ENCODE results near the gene KIF2A.

DNA sequence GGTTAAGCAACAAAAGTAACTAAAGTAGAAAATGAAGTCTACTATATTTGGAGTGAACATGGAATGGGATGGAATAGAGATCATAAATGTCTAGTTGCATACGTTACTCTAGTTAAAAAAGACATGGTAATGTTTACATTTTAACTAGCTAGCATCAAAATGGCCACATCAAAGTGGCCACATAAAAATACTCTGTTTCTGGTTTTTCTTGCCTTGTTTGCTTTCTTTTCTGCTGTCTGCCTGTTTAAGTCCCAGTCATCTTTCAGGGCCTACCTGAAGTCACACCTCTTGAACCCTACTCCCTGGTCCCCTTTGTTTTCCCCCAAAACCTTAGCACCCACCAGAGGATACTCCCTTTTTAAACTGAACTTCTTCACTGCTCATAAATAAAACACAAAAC, 6.4 kb upstream of the KIF2A start:
- TF ChIP-seq, protein P1, sequence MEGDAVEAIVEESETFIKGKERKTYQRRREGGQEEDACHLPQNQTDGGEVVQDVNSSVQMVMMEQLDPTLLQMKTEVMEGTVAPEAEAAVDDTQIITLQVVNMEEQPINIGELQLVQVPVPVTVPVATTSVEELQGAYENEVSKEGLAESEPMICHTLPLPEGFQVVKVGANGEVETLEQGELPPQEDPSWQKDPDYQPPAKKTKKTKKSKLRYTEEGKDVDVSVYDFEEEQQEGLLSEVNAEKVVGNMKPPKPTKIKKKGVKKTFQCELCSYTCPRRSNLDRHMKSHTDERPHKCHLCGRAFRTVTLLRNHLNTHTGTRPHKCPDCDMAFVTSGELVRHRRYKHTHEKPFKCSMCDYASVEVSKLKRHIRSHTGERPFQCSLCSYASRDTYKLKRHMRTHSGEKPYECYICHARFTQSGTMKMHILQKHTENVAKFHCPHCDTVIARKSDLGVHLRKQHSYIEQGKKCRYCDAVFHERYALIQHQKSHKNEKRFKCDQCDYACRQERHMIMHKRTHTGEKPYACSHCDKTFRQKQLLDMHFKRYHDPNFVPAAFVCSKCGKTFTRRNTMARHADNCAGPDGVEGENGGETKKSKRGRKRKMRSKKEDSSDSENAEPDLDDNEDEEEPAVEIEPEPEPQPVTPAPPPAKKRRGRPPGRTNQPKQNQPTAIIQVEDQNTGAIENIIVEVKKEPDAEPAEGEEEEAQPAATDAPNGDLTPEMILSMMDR (IDR thresholded peaks at IDR 0.05; ENCODE audit: low read length), result no peak
- no peak for TF ChIP-seq EZH2 (IDR thresholded peaks at IDR 0.05; ENCODE audit: borderline replicate concordance, low read length)

All from OCI-LY1 (cell line).